Rectal smooth muscle tissue (tissue), 1 donor: ENCODE data around the gene SLC6A15.

Experiments
- H3K27ac ChIP-seq: one replicate; pipeline ENCODE4 v1.7.0; 2013; ENCODE audit warnings: low read depth, low read length, inconsistent platforms
- H3K27me3 ChIP-seq: one replicate; pipeline ENCODE4 v1.7.0; 2013; ENCODE audit warnings: low read length; ENCODE audit not compliant: control insufficient read depth, insufficient read depth
- H3K36me3 ChIP-seq: one replicate; pipeline ENCODE4 v1.7.0; 2013; ENCODE audit warnings: low read length; ENCODE audit not compliant: control insufficient read depth, insufficient read depth
- H3K4me1 ChIP-seq: one replicate; pipeline ENCODE4 v1.7.0; 2013; ENCODE audit warnings: low read length; ENCODE audit not compliant: control insufficient read depth, insufficient read depth
- H3K4me3 ChIP-seq: one replicate; pipeline ENCODE4 v1.7.0; 2013; ENCODE audit warnings: low read length
- H3K9ac ChIP-seq: one replicate; pipeline ENCODE4 v1.7.0; 2013; ENCODE audit warnings: low read length

Gene SLC6A15

DNA sequence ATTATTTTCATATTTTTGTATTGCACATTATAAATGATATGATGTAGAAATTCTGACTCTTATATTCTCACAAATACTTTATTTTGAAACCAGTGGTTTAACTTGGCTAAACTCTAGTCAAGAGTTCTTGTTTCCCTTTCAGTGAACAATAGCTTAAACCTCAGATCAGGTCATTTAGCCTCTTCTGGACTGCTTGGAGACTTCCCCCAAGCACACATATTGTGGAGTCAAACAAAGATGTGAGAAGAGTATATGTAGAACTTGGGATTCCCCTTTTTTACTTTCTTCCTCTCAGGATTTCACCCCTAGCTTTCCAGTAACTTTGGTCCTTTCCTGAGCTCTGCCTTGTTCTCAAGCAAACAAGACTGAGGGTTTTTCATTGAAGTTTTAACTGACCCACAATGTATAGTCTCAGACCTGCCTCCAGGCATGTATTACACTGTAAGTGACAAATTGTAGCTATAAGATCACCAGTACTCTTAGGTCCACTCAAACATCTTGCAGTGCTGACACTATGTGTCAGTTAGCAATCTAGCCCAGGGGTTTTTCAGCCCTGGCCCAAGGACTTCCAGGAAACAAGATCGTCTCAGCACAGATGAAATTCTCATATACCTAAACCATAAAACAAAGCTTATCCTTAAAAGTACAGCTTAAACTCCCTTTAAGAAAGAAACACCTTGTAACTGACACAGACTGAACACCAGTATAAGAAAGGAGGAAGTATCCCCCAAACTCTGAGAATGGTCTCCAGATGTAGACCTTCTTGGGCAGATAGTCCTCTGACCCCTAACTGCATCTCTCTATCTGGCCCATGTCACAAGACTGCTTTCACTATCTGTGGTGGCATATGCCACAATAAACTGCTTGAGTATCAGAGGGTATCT, 98.6 kb downstream of the SLC6A15 start:
- H3K27ac ChIP-seq = no peak overlapping the region
- H3K4me3 ChIP-seq = no peak overlapping the region
- H3K4me1 ChIP-seq = no peaks in the 10 kb centered on the region
- H3K9ac ChIP-seq = no peak overlapping the region
- H3K36me3 ChIP-seq = no peaks in the 10 kb centered on the region
- H3K27me3 ChIP-seq = no peaks in the 10 kb centered on the region

DNA sequence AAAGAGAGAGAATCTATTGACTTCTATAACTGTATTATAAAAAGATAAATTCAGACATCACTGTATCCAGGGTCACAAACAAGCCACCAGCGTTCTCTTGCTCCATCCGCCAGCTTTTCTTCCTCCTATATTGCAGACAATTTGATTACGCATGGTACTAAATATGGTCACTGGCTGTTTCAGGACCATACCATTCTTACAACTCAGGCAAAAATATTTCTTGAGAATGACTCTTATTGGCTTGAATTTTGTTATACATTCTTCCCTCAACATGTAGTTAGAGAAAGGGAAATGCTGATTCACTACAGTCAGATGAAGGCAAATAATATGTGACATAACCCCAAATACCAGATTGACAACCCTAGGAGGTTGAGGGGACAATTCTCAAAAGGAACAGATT, 101.3 kb downstream of the SLC6A15 start:
- no peaks in the 10 kb centered on the region for H3K27me3 ChIP-seq
- no peak overlapping the region for H3K27ac ChIP-seq
- H3K36me3 ChIP-seq = no peaks in the 10 kb centered on the region
- no peak overlapping the region for H3K9ac ChIP-seq
- H3K4me3 ChIP-seq = no peak overlapping the region
- H3K4me1 ChIP-seq = no peaks in the 10 kb centered on the region

DNA sequence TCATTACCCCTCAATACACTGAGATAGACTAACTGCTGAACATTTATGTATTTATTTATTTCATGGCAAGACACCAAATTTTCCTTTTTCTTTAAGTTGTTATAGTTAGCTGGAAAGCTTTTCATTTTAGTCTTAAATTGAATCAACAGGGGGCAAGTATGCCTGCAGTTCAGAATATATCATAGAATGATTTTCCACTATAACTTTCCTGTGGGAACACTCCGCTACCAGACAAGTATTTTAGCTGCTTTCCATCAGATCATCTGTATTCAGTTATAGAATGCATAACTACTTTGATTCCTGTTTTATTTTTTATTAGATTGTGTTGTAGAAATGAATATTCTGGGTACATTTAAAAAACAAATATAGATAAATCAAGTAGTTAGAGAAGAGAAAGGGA, 102.0 kb downstream of the SLC6A15 start:
- H3K27ac ChIP-seq = no peak overlapping the region
- H3K9ac ChIP-seq = no peak overlapping the region
- H3K4me1 ChIP-seq = no peaks in the 10 kb centered on the region
- H3K36me3 ChIP-seq = no peaks in the 10 kb centered on the region
- H3K27me3 ChIP-seq = no peaks in the 10 kb centered on the region
- H3K4me3 ChIP-seq = no peak overlapping the region
